Progenitor cell of endocrine pancreas (in vitro differentiated cells): ENCODE results near the gene GRM8. TPM values are rescaled to one million over a fixed set of nuclear protein-coding genes. Genes with fewer than 3 reads are reported as not detected.
"Not testable (repeated sequence)": the region's sequence is repeated elsewhere in the genome, so short reads cannot be mapped to it uniquely, and the experiment has no call there.

Experiments used
- DNase-seq: peaks from one replicate; pipeline ENCODE4 v3.0.0; 2021; ENCODE audit warnings: low spot score; ENCODE audit not compliant: unreplicated experiment
- H3K27ac Mint-ChIP-seq: 2 replicates; pipeline ENCODE4 v1.8.0; 2021; ENCODE audit warnings: mild to moderate bottlenecking, moderate library complexity, mixed read lengths
- H3K27me3 Mint-ChIP-seq: 2 replicates; pipeline ENCODE4 v1.8.0; 2021; ENCODE audit warnings: mixed read lengths
- H3K36me3 Mint-ChIP-seq: 2 replicates; pipeline ENCODE4 v1.8.0; 2022; ENCODE audit warnings: mixed read lengths; ENCODE audit not compliant: insufficient read depth
- H3K4me1 Mint-ChIP-seq: 2 replicates; pipeline ENCODE4 v1.8.0; 2021; ENCODE audit warnings: low read depth, mixed read lengths
- H3K4me3 Mint-ChIP-seq: 2 replicates; pipeline ENCODE4 v1.8.0; 2021; ENCODE audit warnings: low read depth, mild to moderate bottlenecking, moderate library complexity, mixed read lengths
- H3K9me3 Mint-ChIP-seq: 2 replicates; pipeline ENCODE4 v1.8.0; 2021; ENCODE audit warnings: low read depth, mixed read lengths
- CTCF ChIP-seq: fragments of 200-600 bp; sonication (generic); IDR thresholded peaks from one replicate; pipeline ENCODE4 v1.5.0; 2021; ENCODE audit warnings: antibody characterized with exemption, mild to moderate bottlenecking; ENCODE audit not compliant: unreplicated experiment
- total RNA-seq: library from RNA; stranded (reverse); gene quantifications from 2 replicates; pipeline ENCODE4 v1.2.1, GENCODE V29; 2021

Gene GRM8
- total RNA-seq, 1 donor from 2014 or later = 4.2 TPM

DNA sequence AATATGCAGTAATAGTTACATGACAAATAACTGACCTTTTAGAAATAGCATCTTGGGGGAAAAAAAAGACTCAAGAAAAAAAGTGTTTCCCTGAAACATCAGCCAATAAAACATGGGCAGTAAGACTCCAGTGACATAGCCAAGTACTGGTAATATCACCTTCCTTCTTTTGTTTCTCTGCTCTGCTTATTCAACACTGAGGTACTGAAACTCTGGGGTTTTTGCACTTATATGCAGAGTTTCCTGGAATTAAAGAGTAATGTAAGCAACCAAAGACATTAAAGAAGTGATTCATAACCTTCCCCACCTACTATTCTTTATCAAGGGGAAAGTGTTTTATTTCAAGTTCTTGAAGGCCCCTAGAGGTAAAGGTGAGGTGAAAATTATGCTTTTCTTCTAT is 414.5 kb downstream of the GRM8 start:
- no peaks in the 10 kb centered on the region for H3K27me3 Mint-ChIP-seq
- no peaks in the 10 kb centered on the region for H3K36me3 Mint-ChIP-seq
- no peaks in the 10 kb centered on the region for H3K9me3 Mint-ChIP-seq
- TF ChIP-seq CTCF = no peak
- H3K4me1 Mint-ChIP-seq = peaks cover 2% of the 10 kb centered on the region
- DNase-seq = no peak
- H3K4me3 Mint-ChIP-seq = no peak overlapping the region
- no peak overlapping the region for H3K27ac Mint-ChIP-seq

DNA sequence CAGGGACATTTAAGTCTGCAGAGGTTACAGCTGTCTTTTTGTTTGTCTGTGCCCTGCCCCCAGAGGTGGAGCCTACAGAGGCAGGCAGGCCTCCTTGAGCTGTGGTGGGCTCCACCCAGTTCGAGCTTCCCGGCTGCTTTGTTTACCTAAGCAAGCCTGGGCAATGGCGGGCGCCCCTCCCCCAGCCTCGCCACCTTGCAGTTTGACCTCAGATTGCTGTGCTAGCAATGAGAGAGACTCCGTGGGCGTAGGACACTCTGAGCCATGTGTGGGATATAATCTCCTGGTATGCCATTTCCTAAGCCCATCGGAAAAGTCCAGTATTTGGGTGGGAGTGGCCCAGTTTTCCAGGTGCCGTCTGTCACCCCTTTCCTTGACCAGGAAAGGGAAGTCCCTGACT is 421.5 kb downstream of the GRM8 start:
- H3K27ac Mint-ChIP-seq, H3K27me3 Mint-ChIP-seq, H3K36me3 Mint-ChIP-seq, H3K4me1 Mint-ChIP-seq, H3K4me3 Mint-ChIP-seq, DNase-seq: not testable (repeated sequence)
- H3K9me3 Mint-ChIP-seq = peaks cover 17% of the 10 kb centered on the region

- Mint-ChIP-seq H3K36me3 (no peaks in the 10 kb centered on the region), H3K27me3 (no peaks in the 10 kb centered on the region), H3K9me3 (no peaks in the 10 kb centered on the region), H3K4me1 (peaks cover 4% of the 10 kb centered on the region), H3K4me3 (no peak overlapping the region), H3K27ac (no peak overlapping the region)
- no peak for TF ChIP-seq CTCF
- DNase-seq = no peak
Measured at GRCh38 chr7:126820925-126821324, 431.8 kb downstream of the GRM8 start.

DNA sequence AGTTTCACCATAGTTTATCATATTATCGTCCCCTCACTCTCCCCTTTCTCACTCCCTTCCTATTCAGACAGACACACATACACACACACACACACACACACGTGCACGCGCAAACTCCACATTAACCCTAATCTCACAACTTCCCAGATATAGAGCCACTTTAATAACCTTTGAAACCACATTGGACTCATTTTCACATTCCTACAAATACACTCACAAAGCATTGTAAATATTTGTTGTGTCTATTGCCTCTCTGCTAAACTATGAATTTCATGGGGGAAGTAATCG is 433.6 kb downstream of the GRM8 start:
- H3K27ac Mint-ChIP-seq = no peak overlapping the region
- H3K4me1 Mint-ChIP-seq = peaks cover 4% of the 10 kb centered on the region
- no peak for TF ChIP-seq CTCF
- no peaks in the 10 kb centered on the region for H3K9me3 Mint-ChIP-seq
- H3K36me3 Mint-ChIP-seq = no peaks in the 10 kb centered on the region
- H3K27me3 Mint-ChIP-seq = no peaks in the 10 kb centered on the region
- H3K4me3 Mint-ChIP-seq = no peak overlapping the region
- DNase-seq = no peak

DNA sequence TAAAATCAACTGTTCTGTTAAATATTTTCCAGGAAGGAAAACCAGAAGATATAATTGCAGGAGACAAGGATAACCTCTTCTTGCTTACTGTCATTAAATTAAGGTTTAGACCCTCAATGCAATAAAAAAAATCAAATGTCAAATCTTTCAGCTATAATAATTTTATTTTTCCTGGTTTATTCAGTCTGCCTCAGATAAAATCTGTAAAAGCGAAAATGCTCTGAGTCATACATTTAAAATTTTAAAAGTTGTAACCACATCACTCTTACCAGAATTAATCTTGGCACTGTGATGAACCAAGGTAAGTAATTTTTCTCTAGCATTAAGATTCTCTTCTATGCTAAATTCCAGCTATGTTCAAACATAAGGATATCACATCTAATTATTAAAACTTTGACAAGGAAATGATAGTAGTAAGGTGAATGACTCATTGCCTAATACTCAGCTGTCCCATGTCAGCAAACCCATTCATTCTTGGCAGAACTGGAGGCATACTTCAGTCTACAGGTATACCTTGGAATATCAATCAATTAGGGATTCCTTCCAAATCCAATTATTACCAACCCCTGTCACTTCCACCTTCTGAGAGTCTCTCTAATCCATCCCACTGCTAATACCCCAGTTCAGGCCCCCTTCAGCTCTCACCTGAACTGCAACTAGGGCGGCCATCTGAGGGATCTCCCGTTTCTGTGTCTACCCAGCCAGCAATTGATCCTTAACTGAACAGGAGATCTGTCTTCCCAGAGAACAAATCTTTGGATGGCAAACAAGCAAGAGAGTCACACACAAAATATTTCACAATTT is 434.1 kb downstream of the GRM8 start:
- no peak for TF ChIP-seq CTCF
- Mint-ChIP-seq H3K4me3 (no peak overlapping the region), H3K27ac (no peak overlapping the region), H3K4me1 (peaks cover 4% of the 10 kb centered on the region), H3K9me3 (no peaks in the 10 kb centered on the region), H3K27me3 (no peaks in the 10 kb centered on the region), H3K36me3 (no peaks in the 10 kb centered on the region)
- no peak for DNase-seq

DNA sequence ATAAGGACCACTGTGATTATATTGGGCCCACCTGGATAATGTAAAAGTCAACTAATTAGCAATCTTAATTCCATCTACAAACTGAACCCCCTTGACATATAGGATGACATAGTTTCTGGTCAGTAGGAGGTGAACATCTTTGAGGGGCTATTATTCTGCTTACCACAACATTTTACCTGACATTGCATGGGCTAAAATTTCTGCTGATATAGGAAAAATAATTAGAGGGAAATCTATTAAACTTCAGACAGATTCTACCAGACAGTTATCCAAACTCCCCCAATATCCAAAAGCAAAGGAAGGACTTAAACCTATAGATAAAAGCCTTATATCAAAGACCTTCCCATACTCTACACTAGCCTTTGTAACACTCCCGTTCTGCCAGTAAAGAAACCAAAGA is 443.6 kb downstream of the GRM8 start:
- H3K9me3 Mint-ChIP-seq = peaks cover 6% of the 10 kb centered on the region
- H3K27ac Mint-ChIP-seq = no peak overlapping the region
- TF ChIP-seq CTCF = no peak
- H3K4me1 Mint-ChIP-seq = peaks cover 12% of the 10 kb centered on the region
- H3K36me3 Mint-ChIP-seq = no peaks in the 10 kb centered on the region
- no peak for DNase-seq
- no peaks in the 10 kb centered on the region for H3K27me3 Mint-ChIP-seq
- no peak overlapping the region for H3K4me3 Mint-ChIP-seq
